SK-N-SH treated with all-trans-retinoic acid at 6 μM for 48 hours (cell line): ENCODE measurements around the gene CREBBP.

Experiments
- RARB ChIP-seq: fragments of 250-450 bp; sonication (Bioruptor Pico); IDR thresholded peaks from 2 replicates; pipeline ENCODE4 v1.8.0; 2021; ENCODE audit warnings: mild to moderate bottlenecking, moderate library complexity
- ZNF70 ChIP-seq: fragments of 450-650 bp; formaldehyde crosslinking; IDR thresholded peaks from 2 replicates; pipeline ENCODE4 v1.5.0; 2020; ENCODE audit warnings: mild to moderate bottlenecking, moderate library complexity

DNA sequence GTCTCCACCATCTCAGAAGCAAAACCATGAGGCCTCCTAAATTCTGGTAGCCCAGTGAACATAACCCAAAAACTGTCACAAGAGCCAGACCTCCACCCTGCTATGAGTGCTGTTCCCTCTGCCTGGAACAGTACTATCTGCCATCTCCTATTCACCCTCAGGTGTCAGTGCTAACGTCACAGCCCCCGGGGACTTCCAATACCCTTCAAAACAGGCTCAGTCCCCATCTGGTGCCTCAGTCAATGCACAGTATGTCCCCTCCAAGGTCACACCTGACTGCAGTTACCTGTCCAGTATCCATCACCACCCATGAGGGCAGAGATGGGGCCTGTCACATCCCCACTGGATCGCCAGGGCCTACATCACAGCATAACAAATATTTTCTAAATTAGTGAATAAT is 11.5 kb downstream of the CREBBP start:
- TF ChIP-seq ZNF70 (CRISPR knock-in tag) (no peak), RARB (no peak)
